AG04449 (cell line): Measurements from ENCODE around the gene EXO5.
"Not testable (repeated sequence)": the region's sequence is repeated elsewhere in the genome, so short reads cannot be mapped to it uniquely, and the experiment has no call there.

Source experiments
- CTCF ChIA-PET: fragments of 350-600 bp; formaldehyde crosslinking; extraction: SDS; loops from one replicate; lab custom pipeline; 2021; ENCODE audit warnings: antibody characterized with exemption; lab: Yijun Ruan, JAX
- POLR2A ChIA-PET: fragments of 400-600, 350-600 bp; formaldehyde crosslinking; extraction: SDS; loops from one replicate; lab custom pipeline; 2020; ENCODE audit warnings: antibody characterized with exemption, inconsistent platforms; lab: Yijun Ruan, JAX
- DNase-seq: peaks from one replicate; pipeline ENCODE4 v3.0.0-alpha.2; 2010; ENCODE audit warnings: low read depth, low spot score
- H3K4me3 ChIP-seq: 2 replicates; pipeline ENCODE4 v1.5.1; 2011; ENCODE audit warnings: low read depth, mild to moderate bottlenecking, control low read depth, low read length
- CTCF ChIP-seq: IDR thresholded peaks from one replicate; pipeline ENCODE4 v1.5.1; 2011; ENCODE audit warnings: mild to moderate bottlenecking, moderate library complexity, low read length, control low read depth, inconsistent platforms; ENCODE audit not compliant: insufficient read depth; ENCODE audit errors: missing control alignments

EXO5 gene

GRCh38 chr1:40534589-40534988, 26.0 kb downstream of the EXO5 start:
- ChIA-PET POLR2A (no interaction called here), CTCF (no interaction called here)
- no peak for TF ChIP-seq CTCF
- no peak overlapping the region for H3K4me3 ChIP-seq
- DNase-seq, result no peak

GRCh38 chr1:40535732-40536131, 27.2 kb downstream of the EXO5 start:
- no peak for DNase-seq
- H3K4me3 ChIP-seq, result no peak overlapping the region
- no peak for TF ChIP-seq CTCF
- POLR2A ChIA-PET, result no interaction called here
- CTCF ChIA-PET, result no interaction called here

- DNase-seq, result no peak
- CTCF ChIA-PET, result interaction anchor here (1.0 kb wide), 1 partner anchor 18 kb away, joined by 3 read pairs; no protein-coding TSS in a partner anchor
- POLR2A ChIA-PET, result no interaction called here
- TF ChIP-seq CTCF, result no peak
- H3K4me3 ChIP-seq, result no peak overlapping the region
Measured at GRCh38 chr1:40539338-40539737, 30.8 kb downstream of the EXO5 start.

- CTCF ChIA-PET, result interaction anchor here (1.0 kb wide), 1 partner anchor 14 kb away, joined by 6 read pairs; no protein-coding TSS in a partner anchor
- H3K4me3 ChIP-seq, result no peak overlapping the region
- DNase-seq, result no peak
- POLR2A ChIA-PET, result no interaction called here
- no peak for TF ChIP-seq CTCF
Measured at GRCh38 chr1:40546957-40547356, 38.4 kb downstream of the EXO5 start.

GRCh38 chr1:40553017-40553416, 44.5 kb downstream of the EXO5 start:
- CTCF ChIA-PET, result interaction anchor here (0.7 kb wide), 1 partner anchor 20 kb away, joined by 5 read pairs; no protein-coding TSS in a partner anchor
- no peak overlapping the region for H3K4me3 ChIP-seq
- TF ChIP-seq CTCF, result no peak
- DNase-seq, result no peak
- POLR2A ChIA-PET, result no interaction called here

- CTCF ChIA-PET, result interaction anchor here (1.2 kb wide), 1 partner anchor 22 kb away, joined by 8 read pairs; no protein-coding TSS in a partner anchor
- POLR2A ChIA-PET, DNase-seq: not testable (repeated sequence)
Measured at GRCh38 chr1:40554807-40555206, 46.2 kb downstream of the EXO5 start.

GRCh38 chr1:40556121-40556520, 47.6 kb downstream of the EXO5 start:
- CTCF ChIA-PET, result no interaction called here
- POLR2A ChIA-PET, result no interaction called here
- H3K4me3 ChIP-seq, result no peak overlapping the region
- TF ChIP-seq CTCF, result no peak
- DNase-seq, result no peak

More at GRCh38 chr1:40554807-40555206, 46.2 kb downstream of the EXO5 start:
- not testable (repeated sequence) for H3K4me3 ChIP-seq

- not testable (repeated sequence) for H3K4me3 ChIP-seq
- ChIA-PET CTCF (interaction anchor here (1.5 kb wide), 1 partner anchor 20 kb away, joined by 3 read pairs; no protein-coding TSS in a partner anchor), POLR2A (interaction anchor here (1.2 kb wide), 1 partner anchor 49 kb away, joined by 3 read pairs; the partner anchor contains the start of gene EXO5)
Measured at GRCh38 chr1:40558241-40558640, 49.7 kb downstream of the EXO5 start.

More at GRCh38 chr1:40558241-40558640, 49.7 kb downstream of the EXO5 start:
- not testable (repeated sequence) for DNase-seq
